GM19467 (cell line): ENCODE data around the gene PDAP1.
"Not testable (repeated sequence)": the region's sequence is repeated elsewhere in the genome, so short reads cannot be mapped to it uniquely, and the experiment has no call there.

Source experiments
- ATAC-seq: cut with Tn5 transposase; IDR thresholded peaks from one replicate; pipeline ENCODE4 v1.9.1; 2021; ENCODE audit warnings: mild to moderate bottlenecking, moderate library complexity; ENCODE audit not compliant: unreplicated experiment

PDAP1 gene

DNA sequence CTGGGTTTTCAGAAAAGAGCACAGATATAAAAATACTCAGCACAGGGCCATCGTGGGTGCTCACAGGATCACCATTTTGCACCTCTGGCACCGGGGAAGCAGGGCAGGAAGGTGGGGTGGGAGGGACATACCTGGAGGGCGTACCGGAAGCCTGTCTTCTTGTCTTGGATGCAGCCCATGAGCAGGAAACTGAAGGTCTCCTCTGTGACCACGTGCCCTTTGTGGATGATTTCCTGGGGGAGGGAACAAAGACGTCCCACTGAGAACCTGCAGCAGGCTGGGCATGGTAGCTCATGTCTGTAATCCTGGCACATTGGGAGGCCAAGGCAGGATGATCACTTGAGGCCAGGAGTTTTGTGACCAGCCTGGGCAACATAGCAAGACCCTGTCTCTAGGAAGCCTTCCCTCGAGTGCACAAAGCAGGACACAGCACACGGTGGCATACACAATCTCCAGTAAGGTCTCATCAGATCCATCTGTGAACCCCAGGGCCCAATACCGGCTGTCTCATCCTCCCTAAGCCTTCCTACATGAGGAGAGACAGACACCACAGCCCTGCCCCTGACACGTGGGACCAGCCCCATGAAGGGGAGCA is 20.7 kb upstream of the PDAP1 start:
- no peak for ATAC-seq

DNA sequence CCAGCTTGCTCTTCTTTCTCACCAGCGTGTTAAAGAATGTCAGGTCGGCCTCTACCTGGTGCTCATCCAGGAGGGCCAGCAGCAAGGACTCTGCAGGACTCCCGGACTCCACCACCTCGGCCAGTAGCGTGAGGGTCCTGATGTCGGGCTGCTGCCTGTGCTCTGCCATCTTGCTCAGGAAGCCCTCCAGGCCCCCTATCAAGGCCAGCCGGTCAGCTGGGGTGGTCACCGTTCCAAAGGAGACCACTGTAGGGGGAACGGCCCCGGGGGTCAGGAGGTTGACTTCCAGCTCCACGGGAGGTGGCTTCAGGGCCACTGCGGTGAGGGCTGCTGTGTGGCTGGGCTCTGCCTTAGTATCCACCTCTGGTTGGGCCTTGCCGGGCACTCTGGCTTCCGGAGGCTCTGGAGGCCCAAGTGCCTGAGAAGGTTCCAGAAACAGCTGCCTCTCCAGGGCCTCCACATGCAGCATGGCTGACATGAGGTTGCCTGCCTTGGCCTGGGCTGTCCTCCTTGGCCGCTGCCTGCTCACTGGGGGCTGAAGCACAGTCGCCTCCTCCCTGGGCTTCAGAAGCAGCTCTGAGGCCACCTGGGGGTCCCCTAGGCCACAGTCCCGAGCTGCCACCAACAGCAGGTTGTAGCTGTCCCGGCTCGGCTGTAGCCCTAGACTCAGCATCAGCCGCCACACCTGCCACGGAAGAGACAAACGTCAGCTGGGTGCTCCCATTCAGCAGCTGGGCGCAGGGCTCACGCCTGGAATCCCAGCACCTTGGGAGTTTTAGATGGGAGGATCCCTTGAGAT is 16.7 kb upstream of the PDAP1 start:
- no peak for ATAC-seq

GRCh38 chr7:99422625-99423024 is 14.2 kb upstream of the PDAP1 start:
- ATAC-seq = no peak

GRCh38 chr7:99422186-99422585 is 13.8 kb upstream of the PDAP1 start:
- no peak for ATAC-seq

GRCh38 chr7:99420986-99421385 is 12.6 kb upstream of the PDAP1 start:
- ATAC-seq = no peak

- no peak for ATAC-seq
These were observed 11.8 kb upstream of the PDAP1 start for GRCh38 chr7:99420213-99420612.

- ATAC-seq = no peak
These were observed 11.1 kb upstream of the PDAP1 start for GRCh38 chr7:99419323-99420021.

DNA sequence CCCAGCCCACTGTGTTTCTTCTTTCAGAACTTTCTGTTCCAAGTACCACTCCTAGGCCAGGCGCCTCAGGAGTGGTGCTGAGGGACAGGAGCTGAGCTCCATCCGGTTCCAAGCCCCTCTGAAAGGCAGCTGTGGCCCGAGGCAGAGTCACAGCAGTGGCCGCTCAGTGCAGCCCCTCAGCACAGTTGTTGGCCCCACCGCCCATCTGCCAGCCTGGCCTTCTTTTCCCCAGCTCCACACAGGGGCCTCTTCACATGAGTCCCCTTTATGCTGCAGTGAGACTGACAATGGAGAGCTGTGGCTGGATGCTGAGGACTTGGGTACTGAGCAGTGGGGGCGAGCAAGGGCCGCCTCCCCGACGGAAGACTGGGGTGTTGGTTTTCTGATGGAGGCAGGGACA is 9.9 kb upstream of the PDAP1 start:
- ATAC-seq = no peak

DNA sequence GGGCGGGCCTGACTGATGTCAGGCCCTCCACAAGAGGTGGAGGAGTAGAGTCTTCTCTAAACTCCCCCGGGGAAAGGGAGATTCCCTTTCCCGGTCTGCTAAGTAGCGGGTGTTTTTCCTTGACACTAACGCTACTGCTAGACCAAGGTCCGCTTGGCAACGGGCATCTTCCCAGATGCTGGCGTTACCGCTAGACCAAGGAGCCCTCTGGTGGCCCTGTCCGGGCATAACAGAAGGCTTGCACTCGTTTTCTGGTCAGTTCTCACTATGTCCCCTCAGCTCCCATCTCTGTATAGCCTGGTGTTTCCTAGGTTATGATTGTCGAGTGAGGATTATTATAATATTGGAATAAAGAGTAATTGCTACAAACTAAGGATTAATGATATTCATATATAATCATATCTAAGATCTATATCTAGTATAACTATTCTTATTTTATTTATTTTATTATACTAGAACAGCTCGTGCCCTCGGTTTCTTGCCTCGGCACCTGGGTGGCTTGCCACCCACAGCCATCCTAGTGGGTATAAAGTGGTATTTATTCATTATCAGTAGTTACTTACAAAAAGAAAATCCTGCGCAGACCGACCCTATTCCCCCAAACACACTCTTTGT is 7.2 kb upstream of the PDAP1 start:
- ATAC-seq = not testable (repeated sequence)

GRCh38 chr7:99410635-99411034 is 2.2 kb upstream of the PDAP1 start:
- ATAC-seq = no peak

DNA sequence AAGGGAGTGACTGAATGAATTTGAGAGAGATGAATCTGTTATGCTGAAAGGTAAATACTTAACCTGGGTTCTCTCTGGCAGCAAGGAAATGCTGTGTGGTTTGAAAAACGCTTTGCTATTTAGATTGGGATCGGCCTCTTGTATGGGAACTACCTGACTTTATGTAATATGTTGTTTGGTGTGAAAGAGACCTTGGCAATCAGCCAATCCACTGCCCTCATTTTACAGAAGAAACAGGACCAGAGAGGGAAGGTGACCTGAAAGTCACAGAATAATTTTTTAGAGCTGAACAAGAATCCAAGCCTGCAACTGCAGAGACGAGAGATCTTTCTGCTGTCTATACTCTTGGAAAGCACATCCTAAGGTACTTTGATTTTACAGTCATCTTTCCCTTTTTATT is 1.4 kb upstream of the PDAP1 start:
- no peak for ATAC-seq

GRCh38 chr7:99409192-99409572 is 785 bp upstream of the PDAP1 start:
- peak; percentile 9 for ATAC-seq

DNA sequence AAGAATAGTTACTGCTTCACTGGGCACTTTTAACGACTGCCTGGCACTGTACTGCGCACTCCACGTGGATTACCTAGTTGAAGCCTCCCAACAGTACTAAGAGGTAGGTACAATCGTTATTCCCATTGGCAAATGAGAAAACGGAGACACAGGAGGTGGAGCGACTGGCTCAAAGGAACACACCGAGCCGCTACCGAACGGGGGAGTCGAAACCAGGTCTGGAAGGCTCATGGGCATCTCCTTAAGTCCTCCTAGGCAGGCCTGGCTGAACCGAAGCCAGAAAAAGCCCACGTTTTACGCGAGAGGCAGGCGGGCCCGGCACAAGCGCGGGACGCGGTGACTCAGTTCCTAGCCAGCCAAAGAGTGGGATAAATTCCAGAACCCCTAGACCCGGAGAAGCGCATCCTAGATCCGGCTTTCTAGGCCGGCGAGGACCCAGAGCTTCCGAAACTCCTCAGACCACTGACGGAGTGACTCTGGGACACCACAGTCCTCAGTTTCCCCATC is 472 bp downstream of the PDAP1 start:
- no peak for ATAC-seq

DNA sequence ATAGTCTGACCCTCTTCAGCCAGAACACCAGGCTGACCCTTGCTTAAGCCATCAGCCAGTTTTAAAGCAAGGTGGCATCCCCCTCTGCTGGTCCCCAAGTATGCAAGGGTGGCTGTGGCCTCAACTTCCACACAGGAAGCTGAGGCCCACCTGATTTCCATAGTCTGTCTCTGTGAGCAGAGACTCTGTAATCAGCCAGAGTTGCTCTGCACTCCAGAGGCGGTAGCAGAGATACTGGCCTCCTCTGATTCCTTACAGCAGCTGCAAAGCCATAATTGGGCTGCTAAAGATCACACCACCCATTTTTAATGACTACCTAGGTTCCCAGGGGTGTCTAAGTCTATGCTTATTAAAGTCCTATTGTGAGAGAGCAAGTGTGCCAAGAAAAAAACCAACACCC is 1.8 kb downstream of the PDAP1 start:
- ATAC-seq = no peak

- no peak for ATAC-seq
These were observed 3.4 kb downstream of the PDAP1 start for GRCh38 chr7:99404977-99405320.

DNA sequence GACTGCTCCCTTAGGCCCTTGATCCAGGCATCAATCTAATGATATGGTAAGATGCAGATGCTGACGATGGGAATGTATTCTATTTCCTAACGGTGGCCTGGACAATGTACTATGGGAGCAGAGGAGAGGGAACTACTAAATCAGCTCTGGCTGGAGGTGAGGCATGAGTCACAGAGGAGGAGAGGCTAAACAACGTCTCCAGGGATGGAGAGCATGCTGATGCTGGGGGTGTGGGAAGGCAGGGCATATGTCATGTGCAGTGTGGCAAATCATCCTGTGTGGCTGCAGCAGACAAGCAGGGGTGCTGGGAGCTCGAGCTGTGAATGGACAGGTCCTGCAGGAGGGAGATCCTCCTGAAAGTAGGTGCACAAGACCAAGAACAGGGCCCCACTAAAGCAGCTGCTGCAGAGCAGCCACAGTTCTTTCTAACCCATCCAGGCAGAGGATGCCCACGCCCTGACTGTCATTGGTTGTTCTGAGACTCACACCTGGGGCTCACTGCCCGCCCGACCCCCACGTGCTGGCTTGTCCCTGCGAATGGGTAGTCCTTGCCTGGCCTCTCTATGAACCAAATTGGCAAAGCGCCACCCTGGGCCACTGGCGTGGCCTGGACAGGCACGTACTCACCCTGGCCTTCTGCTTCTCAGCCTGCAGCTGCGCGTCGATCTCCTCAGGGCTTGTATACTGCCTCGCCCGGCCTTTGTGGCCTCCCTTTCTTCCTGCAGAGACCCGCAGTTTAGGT is 4.0 kb downstream of the PDAP1 start:
- no peak for ATAC-seq

- ATAC-seq = no peak
These were observed 4.6 kb downstream of the PDAP1 start for GRCh38 chr7:99403764-99404163.

- ATAC-seq = no peak
These were observed 5.5 kb downstream of the PDAP1 start for GRCh38 chr7:99402854-99403253.

DNA sequence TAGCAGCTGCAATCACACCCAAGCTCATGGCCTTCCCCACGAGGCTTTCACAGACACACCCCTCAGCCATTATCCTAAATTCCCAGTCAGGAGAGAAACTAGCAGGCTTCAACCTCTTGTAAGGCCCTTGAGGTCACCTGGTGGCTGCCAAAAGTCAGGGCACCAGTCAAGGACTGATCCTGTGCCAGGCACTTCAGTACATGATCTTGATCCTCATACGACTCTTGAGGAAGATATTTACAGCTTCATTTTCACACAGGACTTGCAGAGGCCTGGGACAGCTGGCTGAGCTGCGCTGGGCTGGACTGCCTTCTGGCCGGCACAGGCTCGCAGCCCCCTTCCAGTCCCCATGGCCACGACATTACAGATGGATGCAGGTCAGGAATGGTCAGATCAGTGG is 8.8 kb downstream of the PDAP1 start:
- no peak for ATAC-seq

DNA sequence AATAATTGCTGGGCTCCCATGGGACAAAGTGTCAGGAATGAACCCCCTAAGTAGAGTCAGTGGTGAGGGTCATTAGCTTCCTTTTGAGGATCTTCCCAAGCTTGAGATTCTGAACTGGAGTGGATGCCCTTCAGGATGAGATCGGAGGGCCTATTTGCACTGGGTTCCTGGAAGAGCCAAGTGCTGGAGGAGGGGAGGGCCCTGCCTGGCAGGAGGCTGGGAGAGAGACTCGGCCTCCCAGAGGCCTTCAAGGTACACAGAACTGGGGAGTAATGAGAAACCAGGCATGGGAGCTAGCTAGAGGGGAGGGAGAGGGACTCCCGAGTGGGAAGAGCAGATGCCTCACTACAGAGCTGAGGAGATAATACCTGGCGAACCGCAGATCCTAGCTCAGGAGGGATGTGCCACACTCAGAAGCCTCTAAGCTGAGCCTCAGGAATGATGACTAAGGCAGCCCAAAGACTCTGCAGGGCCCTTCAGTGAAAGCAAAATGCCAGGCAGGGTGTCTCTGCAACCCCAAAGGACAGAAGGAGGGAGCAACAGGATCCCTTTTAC is 9.4 kb downstream of the PDAP1 start:
- no peak for ATAC-seq
